Measurements from ENCODE around the gene NKAPD1.

The NKAPD1 gene

DNA sequence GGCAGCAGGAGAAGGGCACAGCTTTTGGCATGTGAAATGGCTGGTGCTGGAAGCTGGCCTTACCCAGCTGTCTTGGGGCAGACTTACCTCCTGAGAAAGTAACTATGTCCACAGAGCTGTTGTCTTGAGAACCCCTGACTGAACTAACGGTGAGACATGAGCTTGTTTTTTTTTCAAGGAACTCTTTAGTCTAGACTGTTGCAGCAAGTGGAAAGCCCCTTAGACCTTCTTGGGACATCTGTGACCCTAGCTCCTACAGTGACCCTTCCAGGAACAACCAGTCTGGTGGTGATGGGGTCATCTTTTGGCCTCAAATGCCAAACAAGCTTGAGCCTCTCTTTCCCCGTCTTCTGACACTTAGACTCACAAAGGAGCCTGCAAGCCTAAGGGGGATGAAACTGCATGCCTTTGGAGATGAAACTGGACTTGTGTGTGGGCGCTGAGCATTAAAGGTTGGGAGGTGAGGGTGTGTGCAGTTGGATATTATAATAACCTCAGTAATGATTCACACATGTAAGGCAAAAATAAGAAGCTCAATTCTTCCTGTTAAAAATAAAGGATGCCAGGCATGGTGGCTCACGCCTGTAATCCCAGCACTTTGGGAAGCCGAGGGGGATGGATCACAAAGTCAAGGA, 48.0 kb downstream of the NKAPD1 start:
- Histone ChIP-seq H3K9ac (ENCODE audit: low read length) (no peak overlapping the region), H3K4me1 (ENCODE audit: insufficient read depth, low read length) (no peaks in the 10 kb centered on the region), H3K27ac (ENCODE audit: low read depth, low read length) (no peak overlapping the region), H3K27me3 (ENCODE audit: control insufficient read depth in 1 of 2, insufficient read depth in 2 of 2, low read length in 2 of 2) (no peaks in the 10 kb centered on the region), H3K9me3 (ENCODE audit: low read length) (no peaks in the 10 kb centered on the region), H3K36me3 (ENCODE audit: insufficient read depth, low read length) (no peaks in the 10 kb centered on the region), H3K4me3 (ENCODE audit: low read depth in 1 of 2, low read length in 2 of 2) (no peak overlapping the region)

DNA sequence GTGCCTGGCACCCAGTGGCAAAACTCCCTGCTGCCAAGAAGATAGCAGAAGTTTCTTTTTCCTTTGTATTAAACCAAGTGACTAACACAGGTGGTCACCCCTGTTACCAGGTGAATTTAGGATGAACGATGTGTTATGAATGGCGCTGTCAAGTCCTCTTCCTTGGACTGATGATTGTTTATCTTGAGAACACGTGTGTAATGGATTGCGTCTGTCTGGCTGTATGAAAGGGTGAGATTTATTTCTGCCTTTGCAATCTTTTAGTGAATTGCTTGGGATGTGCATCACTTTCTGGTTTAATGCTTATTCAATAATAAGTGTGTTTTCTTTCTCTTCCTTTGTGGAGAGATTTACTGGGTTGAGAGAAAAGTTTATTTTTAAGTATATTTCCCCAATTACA, 49.0 kb downstream of the NKAPD1 start:
- no peak overlapping the region for H3K27ac ChIP-seq (ENCODE audit: low read depth, low read length)
- no peaks in the 10 kb centered on the region for H3K9me3 ChIP-seq (ENCODE audit: low read length)

DNA sequence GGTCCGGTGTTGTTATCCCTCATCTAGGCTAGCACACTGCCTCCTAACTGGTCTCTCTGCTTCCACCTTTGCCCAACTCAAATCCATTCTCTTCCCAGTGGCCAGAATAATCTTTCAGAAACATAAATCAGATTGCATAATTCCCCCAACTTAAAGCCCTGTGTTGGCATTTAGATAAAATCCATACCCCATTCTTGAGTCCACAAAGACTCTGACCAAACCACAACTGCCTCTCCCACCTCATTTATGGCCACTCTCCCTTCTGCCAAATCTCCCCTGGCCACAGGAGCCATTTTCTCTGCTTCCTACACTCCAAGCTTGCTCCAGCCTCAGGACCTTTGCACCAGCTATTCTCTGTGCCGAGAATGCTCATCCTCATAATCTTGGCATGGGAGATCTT, 53.0 kb downstream of the NKAPD1 start:
- no peaks in the 10 kb centered on the region for H3K4me1 ChIP-seq (ENCODE audit: insufficient read depth, low read length)
- no peaks in the 10 kb centered on the region for H3K27me3 ChIP-seq (ENCODE audit: control insufficient read depth in 1 of 2, insufficient read depth in 2 of 2, low read length in 2 of 2)
- no peaks in the 10 kb centered on the region for H3K36me3 ChIP-seq (ENCODE audit: insufficient read depth, low read length)
- no peak overlapping the region for H3K27ac ChIP-seq (ENCODE audit: low read depth, low read length)
- H3K9me3 ChIP-seq (ENCODE audit: low read length): no peaks in the 10 kb centered on the region
- no peak overlapping the region for H3K4me3 ChIP-seq (ENCODE audit: low read depth in 1 of 2, low read length in 2 of 2)
- H3K9ac ChIP-seq (ENCODE audit: low read length): no peak overlapping the region

More for the DNA sequence above, 49.0 kb downstream of the NKAPD1 start:
- H3K36me3 ChIP-seq (ENCODE audit: insufficient read depth, low read length): no peaks in the 10 kb centered on the region
- H3K9ac ChIP-seq (ENCODE audit: low read length): no peak overlapping the region
- no peaks in the 10 kb centered on the region for H3K4me1 ChIP-seq (ENCODE audit: insufficient read depth, low read length)
- no peaks in the 10 kb centered on the region for H3K27me3 ChIP-seq (ENCODE audit: control insufficient read depth in 1 of 2, insufficient read depth in 2 of 2, low read length in 2 of 2)
- H3K4me3 ChIP-seq (ENCODE audit: low read depth in 1 of 2, low read length in 2 of 2): no peak overlapping the region

DNA sequence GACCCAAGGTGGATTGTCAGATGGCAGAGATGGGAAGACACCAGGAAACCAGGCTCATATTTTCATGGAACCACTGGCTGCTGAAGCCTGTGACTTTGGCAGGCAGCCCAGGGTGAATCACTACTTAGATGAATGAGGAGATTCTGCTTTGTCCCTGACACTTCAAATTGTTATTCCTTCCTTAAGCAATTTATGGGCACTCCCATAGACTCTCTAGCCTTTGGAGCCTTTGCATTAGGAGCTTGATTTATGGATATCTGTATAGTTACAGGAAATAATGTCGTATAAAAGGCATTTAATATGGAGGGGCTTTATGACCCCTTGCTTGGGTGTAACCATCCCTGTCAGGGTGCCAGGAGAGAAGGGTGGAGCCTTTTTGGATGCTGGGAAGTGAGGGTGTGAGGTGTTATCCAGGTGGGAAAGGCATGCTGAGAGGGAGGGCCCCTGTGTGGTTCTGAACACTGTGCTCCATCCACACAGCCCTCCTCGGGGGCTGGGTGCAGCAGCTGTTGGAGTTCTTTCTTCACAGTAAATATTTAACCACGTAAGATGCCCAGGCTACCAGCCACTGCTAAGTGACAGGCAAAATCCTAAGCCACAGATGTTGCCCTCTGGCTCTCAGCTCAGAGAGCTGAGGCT, 54.5 kb downstream of the NKAPD1 start:
- no peaks in the 10 kb centered on the region for H3K4me1 ChIP-seq (ENCODE audit: insufficient read depth, low read length)
- H3K27me3 ChIP-seq (ENCODE audit: control insufficient read depth in 1 of 2, insufficient read depth in 2 of 2, low read length in 2 of 2): no peaks in the 10 kb centered on the region
- H3K9me3 ChIP-seq (ENCODE audit: low read length): no peaks in the 10 kb centered on the region
- no peak overlapping the region for H3K9ac ChIP-seq (ENCODE audit: low read length)
- no peak overlapping the region for H3K27ac ChIP-seq (ENCODE audit: low read depth, low read length)
- H3K4me3 ChIP-seq (ENCODE audit: low read depth in 1 of 2, low read length in 2 of 2): no peak overlapping the region
- no peaks in the 10 kb centered on the region for H3K36me3 ChIP-seq (ENCODE audit: insufficient read depth, low read length)

DNA sequence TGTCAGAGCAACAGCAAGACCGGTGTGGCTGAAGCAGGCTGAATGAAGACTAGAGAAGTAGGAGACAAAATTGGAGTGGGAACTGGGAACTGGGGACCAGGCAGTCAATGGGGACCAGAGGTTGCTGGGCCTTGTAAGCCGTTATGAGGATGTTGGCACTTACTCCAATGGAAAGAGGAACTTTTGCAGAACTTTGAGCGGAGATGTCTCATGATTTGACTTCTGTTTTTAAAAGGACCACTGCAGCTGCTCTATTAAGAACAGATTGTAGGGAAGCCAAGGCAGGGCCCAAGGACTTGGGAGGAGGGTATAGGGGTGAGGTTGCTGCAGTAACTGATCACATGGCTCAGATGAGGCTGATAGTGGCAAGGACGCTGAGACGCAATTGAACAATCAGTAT, 55.6 kb downstream of the NKAPD1 start:
- no peaks in the 10 kb centered on the region for H3K36me3 ChIP-seq (ENCODE audit: insufficient read depth, low read length)
- H3K9ac ChIP-seq (ENCODE audit: low read length): no peak overlapping the region
- no peaks in the 10 kb centered on the region for H3K27me3 ChIP-seq (ENCODE audit: control insufficient read depth in 1 of 2, insufficient read depth in 2 of 2, low read length in 2 of 2)
- H3K4me3 ChIP-seq (ENCODE audit: low read depth in 1 of 2, low read length in 2 of 2): no peak overlapping the region
- no peaks in the 10 kb centered on the region for H3K9me3 ChIP-seq (ENCODE audit: low read length)
- H3K27ac ChIP-seq (ENCODE audit: low read depth, low read length): no peak overlapping the region
- no peaks in the 10 kb centered on the region for H3K4me1 ChIP-seq (ENCODE audit: insufficient read depth, low read length)

DNA sequence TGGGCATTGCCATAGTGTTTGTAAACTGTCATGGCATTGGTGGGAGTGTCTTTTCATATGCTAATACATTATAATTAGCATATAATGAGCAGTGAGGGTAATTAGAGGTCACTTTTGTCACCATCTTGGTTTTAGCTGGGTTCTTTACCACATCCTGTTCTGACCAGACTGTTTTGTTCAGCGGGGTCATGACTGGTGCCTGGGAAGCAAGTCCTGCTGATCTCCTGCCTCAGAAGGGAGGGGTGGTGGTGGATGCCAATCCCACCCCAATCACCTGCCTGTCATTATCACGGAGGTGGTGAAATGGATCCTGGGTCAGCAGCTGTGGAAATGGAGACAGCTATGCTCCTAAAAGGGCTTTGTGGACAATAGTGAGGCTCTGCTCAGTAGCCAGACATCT, 58.6 kb downstream of the NKAPD1 start:
- Histone ChIP-seq H3K27ac (ENCODE audit: low read depth, low read length) (no peak overlapping the region), H3K4me3 (ENCODE audit: low read depth in 1 of 2, low read length in 2 of 2) (no peak overlapping the region), H3K27me3 (ENCODE audit: control insufficient read depth in 1 of 2, insufficient read depth in 2 of 2, low read length in 2 of 2) (no peaks in the 10 kb centered on the region), H3K9ac (ENCODE audit: low read length) (no peak overlapping the region), H3K9me3 (ENCODE audit: low read length) (no peaks in the 10 kb centered on the region), H3K36me3 (ENCODE audit: insufficient read depth, low read length) (no peaks in the 10 kb centered on the region), H3K4me1 (ENCODE audit: insufficient read depth, low read length) (no peaks in the 10 kb centered on the region)

DNA sequence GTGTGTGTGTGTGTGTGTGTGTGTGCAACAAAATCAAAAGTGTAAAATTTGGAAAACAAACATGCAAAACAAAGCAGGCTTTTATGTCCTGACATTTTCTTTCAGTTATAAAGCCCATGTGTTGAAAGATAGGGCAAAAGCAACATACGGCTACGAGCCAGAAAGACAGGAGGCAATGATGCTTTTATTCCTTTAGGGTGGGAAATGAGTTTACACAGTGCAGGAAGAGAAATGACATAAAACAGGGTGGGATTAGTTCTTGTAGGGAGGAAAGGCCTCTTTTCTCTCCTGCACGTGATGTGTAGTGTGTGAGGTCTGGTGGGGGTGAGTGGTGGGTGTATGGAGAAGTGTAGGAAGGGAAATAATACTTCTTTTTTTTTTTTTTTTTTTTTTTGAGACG, 60.4 kb downstream of the NKAPD1 start:
- Histone ChIP-seq H3K27ac (ENCODE audit: low read depth, low read length) (no peak overlapping the region), H3K4me3 (ENCODE audit: low read depth in 1 of 2, low read length in 2 of 2) (no peak overlapping the region), H3K36me3 (ENCODE audit: insufficient read depth, low read length) (no peaks in the 10 kb centered on the region), H3K27me3 (ENCODE audit: control insufficient read depth in 1 of 2, insufficient read depth in 2 of 2, low read length in 2 of 2) (no peaks in the 10 kb centered on the region), H3K9me3 (ENCODE audit: low read length) (no peaks in the 10 kb centered on the region), H3K4me1 (ENCODE audit: insufficient read depth, low read length) (no peaks in the 10 kb centered on the region), H3K9ac (ENCODE audit: low read length) (no peak overlapping the region)

Measured in muscle layer of colon (tissue), 2 donors.